ENCODE results near the gene EEFSEC. TPM values are rescaled to one million over a fixed set of nuclear protein-coding genes. Genes with fewer than 3 reads are reported as not detected.
A peak's percentile ranks its signal among the peaks of the same experiment; 100 is the strongest.

EEFSEC gene
- total RNA-seq, 1 donor from 2014 or later: 7.1 TPM

- TF ChIP-seq, protein P1, sequence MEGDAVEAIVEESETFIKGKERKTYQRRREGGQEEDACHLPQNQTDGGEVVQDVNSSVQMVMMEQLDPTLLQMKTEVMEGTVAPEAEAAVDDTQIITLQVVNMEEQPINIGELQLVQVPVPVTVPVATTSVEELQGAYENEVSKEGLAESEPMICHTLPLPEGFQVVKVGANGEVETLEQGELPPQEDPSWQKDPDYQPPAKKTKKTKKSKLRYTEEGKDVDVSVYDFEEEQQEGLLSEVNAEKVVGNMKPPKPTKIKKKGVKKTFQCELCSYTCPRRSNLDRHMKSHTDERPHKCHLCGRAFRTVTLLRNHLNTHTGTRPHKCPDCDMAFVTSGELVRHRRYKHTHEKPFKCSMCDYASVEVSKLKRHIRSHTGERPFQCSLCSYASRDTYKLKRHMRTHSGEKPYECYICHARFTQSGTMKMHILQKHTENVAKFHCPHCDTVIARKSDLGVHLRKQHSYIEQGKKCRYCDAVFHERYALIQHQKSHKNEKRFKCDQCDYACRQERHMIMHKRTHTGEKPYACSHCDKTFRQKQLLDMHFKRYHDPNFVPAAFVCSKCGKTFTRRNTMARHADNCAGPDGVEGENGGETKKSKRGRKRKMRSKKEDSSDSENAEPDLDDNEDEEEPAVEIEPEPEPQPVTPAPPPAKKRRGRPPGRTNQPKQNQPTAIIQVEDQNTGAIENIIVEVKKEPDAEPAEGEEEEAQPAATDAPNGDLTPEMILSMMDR (IDR thresholded peaks at IDR 0.05; ENCODE audit: unreplicated experiment): no peak
Measured at GRCh38 chr3:128362026-128362965, 209.0 kb downstream of the EEFSEC start.

GRCh38 chr3:128364291-128364690 is 211.0 kb downstream of the EEFSEC start:
- peak overlapping the region; percentile 10 for H3K4me3 Mint-ChIP-seq (ENCODE audit: unreplicated experiment)
- H3K4me1 Mint-ChIP-seq (ENCODE audit: unreplicated experiment): peaks cover 6% of the 10 kb centered on the region
- DNase-seq (ENCODE audit: low spot score): no peak
- H3K36me3 Mint-ChIP-seq (ENCODE audit: low read depth, unreplicated experiment): peaks cover 7% of the 10 kb centered on the region
- TF ChIP-seq, protein P1 (IDR thresholded peaks at IDR 0.05; ENCODE audit: unreplicated experiment): no peak
- H3K27ac Mint-ChIP-seq (ENCODE audit: unreplicated experiment): no peak overlapping the region
- H3K27me3 Mint-ChIP-seq (ENCODE audit: unreplicated experiment): peaks cover 8% of the 10 kb centered on the region
- no peaks in the 10 kb centered on the region for H3K9me3 Mint-ChIP-seq (ENCODE audit: unreplicated experiment)

More at GRCh38 chr3:128362026-128362965, 209.0 kb downstream of the EEFSEC start:
- H3K4me1 Mint-ChIP-seq (ENCODE audit: unreplicated experiment): peaks cover 6% of the 10 kb centered on the region
- H3K4me3 Mint-ChIP-seq (ENCODE audit: unreplicated experiment): no peak overlapping the region
- H3K27ac Mint-ChIP-seq (ENCODE audit: unreplicated experiment): no peak overlapping the region
- DNase-seq (ENCODE audit: low spot score): no peak
- H3K9me3 Mint-ChIP-seq (ENCODE audit: unreplicated experiment): no peaks in the 10 kb centered on the region
- H3K36me3 Mint-ChIP-seq (ENCODE audit: low read depth, unreplicated experiment): peaks cover 11% of the 10 kb centered on the region
- H3K27me3 Mint-ChIP-seq (ENCODE audit: unreplicated experiment): peaks cover 8% of the 10 kb centered on the region

- no peak overlapping the region for H3K4me3 Mint-ChIP-seq (ENCODE audit: unreplicated experiment)
Measured at GRCh38 chr3:128364808-128365360, 211.6 kb downstream of the EEFSEC start.

GRCh38 chr3:128366136-128366535 is 212.9 kb downstream of the EEFSEC start:
- TF ChIP-seq, protein P1 (IDR thresholded peaks at IDR 0.05; ENCODE audit: unreplicated experiment): no peak
- no peak overlapping the region for H3K27ac Mint-ChIP-seq (ENCODE audit: unreplicated experiment)
- no peaks in the 10 kb centered on the region for H3K9me3 Mint-ChIP-seq (ENCODE audit: unreplicated experiment)

More at GRCh38 chr3:128364808-128365360, 211.6 kb downstream of the EEFSEC start:
- Mint-ChIP-seq H3K27ac (ENCODE audit: unreplicated experiment) (no peak overlapping the region), H3K4me1 (ENCODE audit: unreplicated experiment) (peaks cover 6% of the 10 kb centered on the region), H3K9me3 (ENCODE audit: unreplicated experiment) (no peaks in the 10 kb centered on the region), H3K27me3 (ENCODE audit: unreplicated experiment) (peaks cover 8% of the 10 kb centered on the region), H3K36me3 (ENCODE audit: low read depth, unreplicated experiment) (peaks cover 7% of the 10 kb centered on the region)
- TF ChIP-seq, protein P1 (IDR thresholded peaks at IDR 0.05; ENCODE audit: unreplicated experiment): no peak
- DNase-seq (ENCODE audit: low spot score): no peak

GRCh38 chr3:128366652-128367051 is 213.4 kb downstream of the EEFSEC start:
- H3K4me1 Mint-ChIP-seq (ENCODE audit: unreplicated experiment): no peaks in the 10 kb centered on the region
- peaks cover 8% of the 10 kb centered on the region for H3K27me3 Mint-ChIP-seq (ENCODE audit: unreplicated experiment)
- DNase-seq (ENCODE audit: low spot score): no peak
- peaks cover 7% of the 10 kb centered on the region for H3K36me3 Mint-ChIP-seq (ENCODE audit: low read depth, unreplicated experiment)
- H3K27ac Mint-ChIP-seq (ENCODE audit: unreplicated experiment): no peak overlapping the region
- TF ChIP-seq, protein P1 (IDR thresholded peaks at IDR 0.05; ENCODE audit: unreplicated experiment): no peak
- no peak overlapping the region for H3K4me3 Mint-ChIP-seq (ENCODE audit: unreplicated experiment)
- H3K9me3 Mint-ChIP-seq (ENCODE audit: unreplicated experiment): no peaks in the 10 kb centered on the region

More at GRCh38 chr3:128366136-128366535, 212.9 kb downstream of the EEFSEC start:
- Mint-ChIP-seq H3K27me3 (ENCODE audit: unreplicated experiment) (peaks cover 8% of the 10 kb centered on the region), H3K4me3 (ENCODE audit: unreplicated experiment) (no peak overlapping the region), H3K36me3 (ENCODE audit: low read depth, unreplicated experiment) (peaks cover 7% of the 10 kb centered on the region), H3K4me1 (ENCODE audit: unreplicated experiment) (no peaks in the 10 kb centered on the region)
- no peak for DNase-seq (ENCODE audit: low spot score)
